Measurements from ENCODE around the gene BRD4.

DNA sequence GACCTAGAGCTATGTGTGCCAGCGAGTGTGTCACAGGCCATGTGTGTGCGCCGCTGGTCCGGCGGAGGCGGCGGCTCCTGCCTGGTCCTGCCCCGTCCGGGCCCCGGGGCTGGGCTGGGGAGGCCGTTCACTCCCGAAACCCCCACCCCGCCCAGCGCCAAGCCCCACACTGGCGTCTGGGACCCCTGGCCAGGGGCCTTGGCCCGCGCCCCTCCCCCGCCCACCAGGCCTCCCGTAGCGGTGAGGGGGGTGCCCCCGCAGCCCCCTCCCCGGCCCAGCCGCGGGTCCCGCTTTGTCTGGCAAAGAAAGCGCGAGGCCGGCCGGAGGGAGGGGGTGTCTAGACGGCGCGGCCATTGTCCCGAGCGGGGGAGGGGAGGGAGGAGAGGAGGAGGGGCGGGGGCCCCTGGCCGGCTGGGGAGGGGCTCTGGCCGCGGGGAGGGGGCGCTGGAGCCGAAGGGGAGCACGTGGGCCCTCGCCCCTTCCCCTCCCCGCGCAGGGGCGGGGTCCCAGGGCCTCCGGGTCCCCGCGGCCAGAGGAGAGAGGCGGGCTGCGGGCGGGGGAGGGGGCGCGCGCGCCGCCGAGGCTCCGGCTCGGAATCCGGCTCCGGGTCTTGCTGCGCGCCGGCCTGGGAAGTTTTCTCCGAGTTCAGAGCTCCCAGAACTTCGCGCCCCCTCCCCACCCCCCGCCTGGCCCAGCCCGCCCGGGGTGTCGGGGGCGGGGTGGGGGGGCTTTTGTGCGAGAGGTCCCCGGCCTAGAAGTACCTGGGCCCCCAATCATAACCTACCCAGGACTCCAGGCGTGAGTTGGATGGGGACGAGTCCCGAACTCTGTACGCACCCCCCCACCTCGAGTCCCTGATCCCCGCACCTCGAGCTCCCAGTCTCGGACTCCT lies 132.4 kb downstream of the BRD4 start:
- TF ChIP-seq, protein P1, sequence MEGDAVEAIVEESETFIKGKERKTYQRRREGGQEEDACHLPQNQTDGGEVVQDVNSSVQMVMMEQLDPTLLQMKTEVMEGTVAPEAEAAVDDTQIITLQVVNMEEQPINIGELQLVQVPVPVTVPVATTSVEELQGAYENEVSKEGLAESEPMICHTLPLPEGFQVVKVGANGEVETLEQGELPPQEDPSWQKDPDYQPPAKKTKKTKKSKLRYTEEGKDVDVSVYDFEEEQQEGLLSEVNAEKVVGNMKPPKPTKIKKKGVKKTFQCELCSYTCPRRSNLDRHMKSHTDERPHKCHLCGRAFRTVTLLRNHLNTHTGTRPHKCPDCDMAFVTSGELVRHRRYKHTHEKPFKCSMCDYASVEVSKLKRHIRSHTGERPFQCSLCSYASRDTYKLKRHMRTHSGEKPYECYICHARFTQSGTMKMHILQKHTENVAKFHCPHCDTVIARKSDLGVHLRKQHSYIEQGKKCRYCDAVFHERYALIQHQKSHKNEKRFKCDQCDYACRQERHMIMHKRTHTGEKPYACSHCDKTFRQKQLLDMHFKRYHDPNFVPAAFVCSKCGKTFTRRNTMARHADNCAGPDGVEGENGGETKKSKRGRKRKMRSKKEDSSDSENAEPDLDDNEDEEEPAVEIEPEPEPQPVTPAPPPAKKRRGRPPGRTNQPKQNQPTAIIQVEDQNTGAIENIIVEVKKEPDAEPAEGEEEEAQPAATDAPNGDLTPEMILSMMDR (IDR thresholded peaks at IDR 0.05), result no peak
- no peak for TF ChIP-seq POLR2A (IDR thresholded peaks at IDR 0.05)
